Cardiac fibroblast (primary cell): ENCODE results near the gene DYRK1A.

Source experiments
- DNase-seq, 2 donors: peaks; one replicate each; pipeline versions ENCODE4 v3.0.0 to v3.0.0-alpha.2; 2010; ENCODE audit warnings: low read depth in 2 of 2
- H3K4me3 ChIP-seq, 2 donors: replicated peaks in 1 of 2; 1 replicate in 1 of 2; 2 replicates in 1 of 2; pipeline ENCODE4 v1.5.1; 2011; ENCODE audit warnings: low read depth in 2 of 2, low read length in 2 of 2, mild to moderate bottlenecking in 2 of 2, moderate library complexity in 1 of 2
- CTCF ChIP-seq: IDR thresholded peaks from one replicate; pipeline ENCODE4 v1.5.1; 2011; ENCODE audit warnings: low read depth, mild to moderate bottlenecking, low read length, inconsistent platforms

The DYRK1A gene

DNA sequence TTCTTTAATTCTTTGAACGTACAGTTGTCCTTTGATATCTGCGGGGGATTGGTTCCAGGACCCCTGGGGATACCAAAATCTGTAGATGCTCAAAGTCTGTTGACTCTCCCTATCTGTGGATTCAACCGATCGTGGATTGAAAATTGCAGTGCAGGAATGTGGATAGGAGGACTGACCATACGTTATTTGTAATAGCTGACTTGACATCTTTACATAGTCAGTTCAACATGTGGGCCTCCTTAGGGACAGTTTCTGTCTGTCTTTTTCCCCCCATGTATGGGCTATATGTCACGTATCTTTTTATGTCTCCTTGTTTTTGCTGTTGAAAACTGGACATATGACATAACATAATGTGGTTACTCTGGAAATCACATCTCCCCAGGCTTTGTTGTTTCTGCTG lies 204.9 kb downstream of the DYRK1A start:
- no peak for DNase-seq
- no peak for TF ChIP-seq CTCF
- no peak overlapping the region for H3K4me3 ChIP-seq

- TF ChIP-seq CTCF = no peak
These were observed 207.7 kb downstream of the DYRK1A start for GRCh38 chr21:37574316-37574715.

GRCh38 chr21:37574751-37575150 lies 208.2 kb downstream of the DYRK1A start:
- no peak overlapping the region for H3K4me3 ChIP-seq
- no peak for DNase-seq
- no peak for TF ChIP-seq CTCF

More at GRCh38 chr21:37574316-37574715, 207.7 kb downstream of the DYRK1A start:
- no peak for DNase-seq
- no peak overlapping the region for H3K4me3 ChIP-seq

DNA sequence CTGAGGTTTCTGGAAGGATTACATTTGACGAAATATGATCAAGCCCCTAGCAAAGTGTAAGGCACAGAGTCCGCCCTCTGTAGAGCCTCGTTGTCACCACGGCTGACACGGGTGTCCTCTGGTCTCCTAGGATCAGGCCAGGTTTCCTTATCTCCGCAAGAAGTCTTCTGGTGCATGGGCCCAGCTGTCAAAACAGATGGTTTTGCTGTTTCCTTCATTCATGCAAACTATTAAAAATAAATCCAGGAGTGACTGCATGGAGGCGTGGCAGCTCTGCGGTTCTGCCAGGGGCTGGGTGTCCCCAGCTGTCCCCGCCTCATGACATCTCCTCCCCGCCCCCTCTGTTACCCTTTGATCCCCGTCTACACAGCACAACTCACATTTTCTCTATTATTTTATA lies 209.0 kb downstream of the DYRK1A start:
- DNase-seq = no peak
- no peak for TF ChIP-seq CTCF
- H3K4me3 ChIP-seq = no peak overlapping the region
